Stimulated activated CD4-positive, alpha-beta T cell treated with anti-CD3 and anti-CD28 coated beads, TNF-alpha, amount 100 ng/mL, for 48 hours (primary cell): ENCODE data around the gene C1QL1.

ENCODE experiments used
- DNase-seq, 3 donors: peaks; one replicate each; pipeline ENCODE4 v3.0.0-alpha.2; 2020; ENCODE audit warnings: low read depth in 3 of 3

Gene C1QL1

DNA sequence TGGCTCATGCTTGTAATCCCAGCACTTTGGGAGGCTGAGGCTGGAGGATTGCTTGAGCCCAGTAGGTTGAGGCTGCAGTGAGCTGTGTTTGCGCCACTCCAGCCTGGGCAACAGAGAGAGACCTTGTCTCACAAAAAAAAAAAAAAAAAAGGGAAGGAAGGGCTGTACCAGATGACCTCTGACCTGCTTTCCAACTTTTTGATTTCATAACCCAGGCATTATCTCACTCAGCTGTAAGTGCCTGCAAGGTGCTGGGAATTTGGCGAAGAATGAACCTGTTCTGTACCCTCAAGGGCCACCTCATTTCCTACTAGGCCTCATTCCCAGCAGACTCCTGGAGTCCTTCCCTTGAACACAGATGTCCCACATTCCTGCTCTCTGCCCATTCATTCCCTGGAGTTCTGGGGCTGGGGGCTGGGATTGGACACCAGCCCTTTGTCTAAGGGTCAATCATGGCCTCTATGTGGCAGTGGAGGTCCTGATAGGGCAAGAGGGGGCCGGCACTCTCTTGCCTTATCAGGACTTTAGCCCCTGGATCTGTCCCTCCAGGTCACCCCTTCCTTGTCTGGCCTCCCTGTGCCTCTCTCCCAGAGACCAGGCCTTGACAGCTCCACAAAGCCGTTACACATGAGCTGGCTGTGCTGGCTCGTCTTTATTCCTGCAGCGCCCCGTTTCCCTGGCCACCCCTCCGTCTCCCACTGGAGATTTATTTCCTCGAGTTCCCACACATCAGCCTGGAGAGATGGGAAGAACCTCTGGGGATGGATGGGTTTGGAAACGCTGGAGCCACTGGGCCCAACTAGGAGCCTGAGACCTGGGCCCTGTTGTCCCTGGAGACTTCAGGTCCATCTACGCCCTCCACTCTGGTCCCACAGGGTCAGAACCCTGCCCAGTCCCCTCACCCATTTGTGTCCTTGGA, 52.0 kb downstream of the C1QL1 start:
- DNase-seq = no peak

DNA sequence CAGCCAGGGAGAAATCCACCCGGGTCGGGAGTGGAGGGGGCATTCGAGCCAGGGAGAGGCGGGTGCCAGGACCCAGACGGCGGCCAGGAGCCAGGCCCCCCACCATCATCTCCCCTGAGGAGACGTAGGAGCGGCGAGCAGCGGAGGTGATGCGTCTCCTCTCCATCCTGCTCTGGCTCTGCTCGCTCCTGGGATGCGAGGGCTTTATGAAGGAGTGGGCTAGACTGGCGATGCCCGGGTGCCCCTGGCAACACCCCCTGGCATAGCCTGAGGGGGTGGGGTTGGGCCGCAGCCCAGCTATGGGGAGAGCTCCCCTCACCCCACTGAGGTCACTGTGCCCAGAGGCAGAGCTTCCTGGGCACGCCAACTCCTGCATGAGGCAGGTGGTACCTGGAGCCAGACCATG, 52.8 kb downstream of the C1QL1 start, which contains the start of gene GFAP:
TSS of gene GFAP (minus strand) at position 180 of the 406 bp plus-strand sequence. CDS start at position 166, 14 bp downstream.
- DNase-seq = no peak

DNA sequence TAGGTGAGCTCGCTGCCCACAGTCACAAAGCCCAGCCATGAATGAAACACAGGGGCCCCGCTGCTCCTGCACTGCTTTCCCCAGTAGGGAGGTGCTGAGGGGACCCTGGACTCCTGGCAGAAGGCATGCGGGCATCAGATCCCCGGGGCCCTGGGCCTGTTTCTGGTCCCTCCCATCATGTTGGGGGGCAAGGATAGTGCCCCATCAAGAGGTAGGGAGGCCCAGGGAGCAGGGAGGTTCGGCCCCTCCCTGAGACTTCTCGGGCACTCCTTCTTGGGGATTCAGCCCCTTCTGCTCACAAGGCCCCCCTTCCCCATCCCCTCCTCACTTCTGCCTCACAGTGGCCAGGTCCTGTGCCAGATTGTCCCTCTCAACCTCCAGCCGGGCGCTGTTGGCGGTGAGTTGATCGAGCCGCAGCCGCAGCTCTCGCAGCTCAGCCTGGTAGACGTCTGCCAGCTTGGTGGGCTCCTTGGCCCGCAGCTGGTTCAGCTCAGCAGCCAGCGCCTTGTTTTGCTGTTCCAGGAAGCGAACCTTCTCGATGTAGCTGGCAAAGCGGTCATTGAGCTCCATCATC, 53.3 kb downstream of the C1QL1 start:
- DNase-seq = no peak

DNA sequence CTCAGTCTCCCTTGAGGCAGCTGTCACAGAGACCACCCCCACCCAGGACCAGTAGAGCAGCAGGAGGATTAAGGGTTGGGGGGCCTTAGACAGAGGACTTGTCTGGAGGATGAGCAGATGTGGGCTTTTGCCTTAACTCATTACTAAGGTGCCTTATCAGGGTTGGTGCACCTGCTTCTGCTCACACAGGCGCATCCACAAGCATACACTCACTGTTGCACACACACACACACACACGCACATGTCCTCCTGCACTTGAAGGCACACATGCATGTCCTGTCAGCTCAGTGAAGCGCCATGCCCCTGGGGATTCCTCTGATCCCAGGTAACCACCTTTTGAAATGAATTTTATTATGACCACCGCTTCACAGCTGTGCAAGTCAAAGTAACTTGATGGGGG, 54.0 kb downstream of the C1QL1 start:
- DNase-seq = no peak

DNA sequence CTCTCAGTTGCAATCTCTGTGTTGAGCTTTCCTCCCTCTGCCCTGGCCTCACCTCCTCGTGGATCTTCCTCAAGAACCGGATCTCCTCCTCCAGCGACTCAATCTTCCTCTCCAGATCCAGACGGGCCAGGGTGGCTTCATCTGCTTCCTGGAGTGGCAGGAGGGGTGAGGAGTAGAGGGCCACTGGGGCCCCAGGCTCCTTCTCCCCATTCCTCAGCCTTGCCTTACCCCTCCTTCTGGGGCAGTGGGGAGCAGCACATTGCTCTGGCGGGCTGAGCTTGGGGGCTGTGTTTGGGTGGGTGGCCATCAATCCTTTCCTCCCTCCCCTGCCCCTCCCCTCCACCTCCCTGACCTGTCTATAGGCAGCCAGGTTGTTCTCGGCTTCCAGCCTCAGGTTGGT, 54.4 kb downstream of the C1QL1 start:
- no peak for DNase-seq

DNA sequence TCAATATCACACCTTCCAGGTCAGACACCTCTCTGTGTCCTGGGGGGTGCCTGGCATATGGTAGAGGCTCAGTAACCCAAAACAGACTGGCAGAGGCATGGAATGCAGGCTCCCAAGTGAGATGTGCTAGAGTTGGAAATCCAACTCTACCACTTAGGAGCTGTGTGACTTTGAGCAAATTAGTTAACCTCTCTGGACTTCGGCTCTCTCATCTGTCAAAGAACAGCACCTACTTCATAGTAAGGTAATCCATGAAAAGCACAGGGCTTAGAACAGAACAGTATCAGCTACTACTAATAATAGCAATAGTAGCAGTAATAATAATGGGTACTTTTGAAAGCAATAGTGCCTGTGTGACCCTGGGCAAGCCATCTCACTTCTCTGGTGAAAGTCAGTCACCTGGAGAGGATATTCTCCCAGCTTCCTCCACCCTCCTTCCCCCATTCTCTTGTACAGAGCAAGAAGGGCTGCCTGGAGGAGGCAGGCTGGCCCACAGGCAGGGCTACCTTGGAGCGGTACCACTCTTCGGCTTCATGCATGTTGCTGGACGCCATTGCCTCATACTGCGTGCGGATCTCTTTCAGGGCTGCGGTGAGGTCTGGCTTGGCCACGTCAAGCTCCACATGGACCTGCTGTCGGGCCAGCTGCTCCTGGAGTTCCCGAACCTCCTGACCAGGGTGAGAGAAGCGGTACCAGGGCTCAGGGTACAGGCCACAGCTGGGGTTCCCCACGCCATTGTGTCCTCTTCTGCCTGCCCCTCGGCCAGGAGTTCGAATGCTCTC, 55.1 kb downstream of the C1QL1 start:
- DNase-seq = no peak

DNA sequence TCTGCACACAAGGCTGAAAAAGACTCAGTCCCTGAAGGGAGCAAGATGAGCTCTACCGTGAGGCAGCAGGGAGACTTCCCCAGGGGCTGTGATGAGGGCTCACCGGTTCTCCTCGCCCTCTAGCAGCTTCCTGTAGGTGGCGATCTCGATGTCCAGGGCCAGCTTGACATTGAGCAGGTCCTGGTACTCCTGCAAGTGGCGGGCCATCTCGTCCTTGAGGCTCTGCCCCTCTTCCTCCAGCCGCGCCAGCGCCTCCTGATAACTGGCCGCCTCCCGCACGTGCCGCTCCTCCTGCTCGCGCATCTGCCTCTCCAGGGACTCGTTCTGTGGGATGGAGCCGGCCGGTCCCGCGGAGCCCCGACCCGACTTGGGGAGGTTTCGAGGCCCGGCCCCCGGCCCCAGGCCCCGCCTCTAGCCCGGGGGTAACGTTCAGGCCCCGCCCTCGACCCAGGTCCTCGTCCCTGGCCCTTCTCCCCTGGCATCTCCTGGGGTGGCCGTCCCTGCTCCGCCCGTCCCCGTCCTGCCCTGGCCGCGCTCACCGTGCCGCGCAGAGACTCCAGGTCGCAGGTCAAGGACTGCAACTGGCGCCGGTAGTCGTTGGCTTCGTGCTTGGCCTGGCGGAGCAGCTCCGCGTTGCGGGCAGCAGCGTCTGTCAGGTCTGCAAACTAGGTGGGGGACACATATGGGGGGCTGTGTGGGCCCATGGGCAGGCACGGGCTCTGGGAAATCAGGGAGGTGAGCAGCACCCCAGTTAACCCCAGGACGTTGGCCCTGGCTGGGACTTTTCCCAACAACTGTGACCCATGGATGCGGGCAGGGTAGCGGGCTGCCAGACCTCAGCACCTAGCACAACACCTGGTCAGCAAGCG, 56.7 kb downstream of the C1QL1 start:
- DNase-seq = peak; percentile 23 to 29 (median 27)

DNA sequence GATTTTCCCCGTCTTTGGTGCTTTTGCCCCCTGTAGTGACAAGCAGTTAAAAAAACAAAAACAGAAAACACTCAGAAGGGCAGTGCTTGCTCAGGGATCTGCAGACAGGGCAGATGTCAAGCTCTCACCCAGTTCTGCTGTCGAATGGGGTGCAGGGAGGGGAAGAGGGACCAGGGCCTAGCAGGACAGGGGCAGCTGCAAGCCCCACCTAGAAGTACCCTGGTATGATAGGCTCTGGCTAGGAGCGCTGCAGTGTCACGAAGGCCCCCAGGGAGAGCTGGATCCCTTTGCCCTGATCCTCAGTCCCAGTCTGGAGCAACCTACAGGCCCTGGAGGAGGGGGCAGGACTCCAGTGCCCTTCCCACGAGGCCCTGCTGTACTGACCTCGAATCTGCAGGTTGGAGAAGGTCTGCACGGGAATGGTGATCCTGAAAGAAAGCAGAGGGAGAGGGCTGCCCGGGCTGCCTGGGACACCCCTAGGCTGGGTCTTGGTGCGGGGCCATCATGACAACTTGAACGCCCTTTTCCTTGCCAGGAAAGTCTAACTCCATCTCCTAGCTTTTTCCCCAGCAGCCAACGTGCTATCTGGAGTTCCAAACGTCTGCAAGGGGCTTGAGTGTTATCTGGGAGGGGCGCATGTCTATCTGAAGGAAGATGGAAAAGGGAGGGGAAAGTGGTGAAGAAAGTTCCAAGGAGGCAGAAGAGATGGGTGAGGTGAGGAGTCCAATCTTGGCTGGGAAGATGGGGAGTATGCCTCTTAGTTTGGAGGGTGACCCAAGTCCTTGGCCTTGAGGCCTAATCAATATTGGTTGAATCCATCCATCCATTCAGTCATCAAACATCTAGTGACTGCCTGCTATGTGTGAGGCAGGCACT, 57.6 kb downstream of the C1QL1 start:
- no peak for DNase-seq
